Fibroblast of lung (primary cell): ENCODE measurements around the gene UCN2.

Experiments
- CTCF ChIP-seq, 2 donors: IDR thresholded peaks in 1 of 2; conservative IDR thresholded peaks in 1 of 2; 1 replicate in 1 of 2; 2 replicates in 1 of 2; pipeline ENCODE4 v1.5.1; 2011 to 2012; ENCODE audit warnings: low read length in 2 of 2, control low read depth in 1 of 2, inconsistent platforms in 1 of 2, low read depth in 1 of 2, mild to moderate bottlenecking in 1 of 2
- EZH2 ChIP-seq: IDR thresholded peaks from 2 replicates; pipeline ENCODE4 v1.5.1; 2012; ENCODE audit warnings: low read length, control low read depth, mild to moderate bottlenecking; ENCODE audit errors: missing control alignments

GRCh38 chr3:48518069-48518468 lies 45.5 kb downstream of the UCN2 start:
- TF ChIP-seq CTCF (conservative IDR thresholded peaks at IDR 0.05 in 1 of 2, IDR thresholded peaks at IDR 0.05 in 1 of 2; ENCODE audit: low read depth in 1 of 2, low read length in 2 of 2), result no peak
- TF ChIP-seq EZH2, result no peak
